Vagina (tissue), 2 donors: ENCODE data around the gene CACUL1.

Experiments used
- CTCF ChIP-seq, 3 experiments: fragments of 450-650 bp in 2 of 3; fragments of 200-600 bp in 1 of 3; sonication (generic) in 1 of 3; IDR thresholded peaks; one replicate each; pipeline ENCODE4 v1.5.1; 2017 to 2019; ENCODE audit warnings: antibody characterized with exemption in 3 of 3, mild to moderate bottlenecking in 2 of 3, moderate library complexity in 2 of 3
- POLR2A ChIP-seq, 2 donors: fragments of 450-650 bp; IDR thresholded peaks; one replicate each; pipeline ENCODE4 v1.6.1; 2017; ENCODE audit warnings: antibody characterized with exemption in 2 of 2, mild to moderate bottlenecking in 2 of 2, moderate library complexity in 2 of 2
- POLR2AphosphoS5 ChIP-seq, 2 donors: sonication (generic); formaldehyde crosslinking; IDR thresholded peaks; one replicate each; pipeline ENCODE4 v1.9.0; 2017; ENCODE audit warnings: antibody characterized with exemption in 2 of 2, mild to moderate bottlenecking in 2 of 2, low read depth in 1 of 2; ENCODE audit not compliant: insufficient read depth in 1 of 2

DNA sequence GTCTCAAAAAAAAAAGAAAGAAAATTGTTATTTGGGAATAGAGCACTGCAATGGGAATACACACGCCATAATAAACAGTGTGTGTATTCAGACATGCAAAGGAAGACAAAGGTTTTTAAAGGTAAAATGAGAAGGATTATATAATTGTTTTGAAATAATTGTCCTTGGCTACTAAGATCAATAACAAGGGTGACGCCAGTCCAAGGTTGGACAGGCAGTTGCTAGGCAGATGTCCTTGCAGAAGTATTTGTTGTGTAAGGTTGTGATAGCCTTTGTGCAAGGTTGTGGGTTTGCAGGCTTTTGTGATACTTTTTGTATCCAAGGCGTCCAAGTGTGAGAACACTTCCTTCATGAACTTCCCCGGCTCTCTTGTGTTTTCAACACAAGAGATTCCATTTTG, 87.0 kb downstream of the CACUL1 start:
- TF ChIP-seq CTCF (IDR thresholded peaks at IDR 0.05): no peak
- no peak for TF ChIP-seq POLR2A (IDR thresholded peaks at IDR 0.05)
- no peak for TF ChIP-seq POLR2AphosphoS5 (IDR thresholded peaks at IDR 0.05; ENCODE audit: insufficient read depth in 1 of 2, low read depth in 1 of 2)
